HS-5 (cell line): Measurements from ENCODE around the gene RELA.
A peak's percentile ranks its signal among the peaks of the same experiment; 100 is the strongest.

ENCODE experiments used
- DNase-seq: peaks from one replicate; pipeline ENCODE4 v3.0.0-alpha.2; 2012; ENCODE audit warnings: low read depth

RELA gene

GRCh38 chr11:65613091-65613928, 49.4 kb downstream of the RELA start:
- no peak for DNase-seq

- no peak for DNase-seq
These were observed 50.0 kb downstream of the RELA start for GRCh38 chr11:65612691-65613090.

GRCh38 chr11:65611758-65612603, 50.7 kb downstream of the RELA start:
- DNase-seq, result no peak

- DNase-seq, result no peak
These were observed 51.5 kb downstream of the RELA start for GRCh38 chr11:65611028-65611757.

- no peak for DNase-seq
These were observed 52.3 kb downstream of the RELA start for GRCh38 chr11:65610404-65610803.

GRCh38 chr11:65609665-65610064, 53.1 kb downstream of the RELA start:
- no peak for DNase-seq

GRCh38 chr11:65609229-65609628, 53.5 kb downstream of the RELA start:
- no peak for DNase-seq

- DNase-seq, result no peak
These were observed 54.9 kb downstream of the RELA start for GRCh38 chr11:65607614-65608426.

GRCh38 chr11:65606876-65607613, 55.7 kb downstream of the RELA start:
- peak; percentile 37 for DNase-seq

- DNase-seq, result no peak
These were observed 58.5 kb downstream of the RELA start for GRCh38 chr11:65604258-65604657.
